OCI-LY7 (cell line): Measurements from ENCODE around the gene UPK3A. TPM values are rescaled to one million over a fixed set of nuclear protein-coding genes. Genes with fewer than 3 reads are reported as not detected.

ENCODE experiments used
- BruUV-seq: library from RNA; stranded (reverse); fragments of 400-500 nt; replicated peaks from 2 replicates; lab custom pipeline; 2021; lab: Mats Ljungman, UMichigan
- CTCF ChIA-PET: fragments of 300-600 bp; sonication (Branson Sonifier 250); formaldehyde crosslinking; loops from one replicate; lab custom pipeline; 2022; ENCODE audit warnings: antibody characterized with exemption; ENCODE audit not compliant: unreplicated experiment; lab: Charles Lee
- POLR2A ChIA-PET: fragments of 300-600 bp; sonication (Branson Sonifier 250); formaldehyde crosslinking; loops from one replicate; lab custom pipeline; 2022; ENCODE audit warnings: antibody characterized with exemption; lab: Charles Lee
- DNase-seq: peaks from one replicate; pipeline ENCODE4 v3.0.0-alpha.2; 2015; ENCODE audit warnings: low spot score
- H2AFZ ChIP-seq: fragments of 200-600 bp; sonication (generic), shearing (Covaris generic); 2 replicates; pipeline ENCODE4 v1.6.1; 2014; ENCODE audit warnings: mild to moderate bottlenecking, antibody characterized with exemption, low read length, moderate library complexity
- H3K27ac ChIP-seq: fragments of 200-600 bp; sonication (generic); 2 replicates; pipeline ENCODE4 v1.5.1; 2014; ENCODE audit warnings: mixed run types, low read depth, mild to moderate bottlenecking, moderate library complexity, low read length, inconsistent platforms; ENCODE audit not compliant: poor library complexity, severe bottlenecking
- H3K36me3 ChIP-seq: fragments of 200-600 bp; sonication (generic); 2 replicates; pipeline ENCODE4 v1.6.1; 2014; ENCODE audit warnings: mild to moderate bottlenecking, antibody characterized with exemption, low read length, moderate library complexity, mixed read lengths; ENCODE audit not compliant: insufficient read depth
- H3K4me1 ChIP-seq: fragments of 200-600 bp; sonication (generic); 2 replicates; pipeline ENCODE4 v1.5.1; 2014; ENCODE audit warnings: mild to moderate bottlenecking, low read length; ENCODE audit not compliant: insufficient read depth, poor library complexity, severe bottlenecking
- H3K4me2 ChIP-seq: fragments of 200-600 bp; sonication (generic); 2 replicates; pipeline ENCODE4 v1.6.1; 2014; ENCODE audit warnings: mild to moderate bottlenecking, low read length
- H3K4me3 ChIP-seq: fragments of 200-600 bp; sonication (generic); 2 replicates; pipeline ENCODE4 v1.5.1; 2014; ENCODE audit warnings: mild to moderate bottlenecking, low read depth, low read length; ENCODE audit not compliant: poor library complexity, severe bottlenecking
- H3K79me2 ChIP-seq: fragments of 200-600 bp; sonication (generic); 2 replicates; pipeline ENCODE4 v1.6.1; 2016; ENCODE audit warnings: low read depth, mild to moderate bottlenecking, low read length, moderate library complexity, mixed read lengths; ENCODE audit not compliant: insufficient read depth
- H3K9me2 ChIP-seq: fragments of 200-600 bp; sonication (generic); 2 replicates; pipeline ENCODE4 v1.6.1; 2016; ENCODE audit warnings: mild to moderate bottlenecking, low read length, mixed read lengths; ENCODE audit not compliant: insufficient read depth
- H3K9me3 ChIP-seq: fragments of 200-600 bp; sonication (generic); 2 replicates; pipeline ENCODE4 v1.6.1; 2014; ENCODE audit warnings: mild to moderate bottlenecking, mixed run types, low read length, mixed read lengths
- H4K20me1 ChIP-seq: fragments of 200-600 bp; sonication (generic); 2 replicates; pipeline ENCODE4 v1.6.1; 2014; ENCODE audit warnings: mild to moderate bottlenecking, antibody characterized with exemption, low read length, moderate library complexity, mixed read lengths; ENCODE audit not compliant: insufficient read depth
- CTCF ChIP-seq: fragments of 200-600 bp; sonication (generic); conservative IDR thresholded peaks from 2 replicates; pipeline ENCODE4 v1.5.1; 2014; ENCODE audit warnings: mild to moderate bottlenecking, antibody characterized with exemption, low read length, moderate library complexity, mixed read lengths
- EZH2phosphoT487 ChIP-seq: fragments of 200-600 bp; sonication (generic); IDR thresholded peaks from 2 replicates; pipeline ENCODE4 v1.6.1; 2018; ENCODE audit warnings: low read depth, borderline replicate concordance, mild to moderate bottlenecking, mixed run types, antibody characterized with exemption, low read length, moderate library complexity, mixed read lengths
- intact Hi-C: fragments of 100-400 bp; cut with micrococcal nuclease; formaldehyde crosslinking; loops from one replicate; pipeline ENCODE4 v1.10.0; 2022; ENCODE audit not compliant: unreplicated experiment
- total RNA-seq, 2 experiments: library from RNA; depleted of rRNA in 1 of 2; stranded (reverse); fragments of >200 nt in 1 of 2; shearing (Covaris generic) in 1 of 2; gene quantifications; 2 replicates each; pipeline ENCODE4 v1.2.3, GENCODE V29; 2014 to 2022

Gene UPK3A
- total RNA-seq, 2 experiments from 2014 or later = not detected

GRCh38 chr22:45248832-45249561 is 35.8 kb upstream of the UPK3A start:
- intact Hi-C loops = no loop called here
- Histone ChIP-seq H4K20me1 (no peaks in the 10 kb centered on the region), H3K9me2 (no peaks in the 10 kb centered on the region), H3K4me2 (peak overlapping the region; percentile 69), H3K4me1 (peaks cover 53% of the 10 kb centered on the region), H3K36me3 (no peaks in the 10 kb centered on the region), H3K79me2 (no peaks in the 10 kb centered on the region), H3K4me3 (peak overlapping the region; percentile 54), H2AFZ (peak overlapping the region; percentile 40; the same call in 1 of the 2 replicates), H3K27ac (peak overlapping the region; percentile 65), H3K9me3 (no peaks in the 10 kb centered on the region)
- peak; percentile 70 for DNase-seq
- CTCF ChIA-PET = no interaction called here
- POLR2A ChIA-PET = interaction anchor here (0.7 to 1.4 kb wide), 4 partner anchors 9 to 141 kb away, joined by 3 to 5 read pairs (median 4); no protein-coding TSS in a partner anchor
- TF ChIP-seq CTCF = no peak
- no peak for TF ChIP-seq EZH2phosphoT487
- BruUV-seq = no TSS peak

- Histone ChIP-seq H3K9me2 (no peaks in the 10 kb centered on the region), H3K4me1 (peaks cover 32% of the 10 kb centered on the region), H3K9me3 (no peaks in the 10 kb centered on the region), H3K4me3 (no peak overlapping the region), H3K27ac (no peak overlapping the region), H3K79me2 (no peaks in the 10 kb centered on the region), H3K4me2 (no peak overlapping the region), H2AFZ (no peak overlapping the region), H4K20me1 (no peaks in the 10 kb centered on the region), H3K36me3 (no peaks in the 10 kb centered on the region)
- ChIA-PET POLR2A (interaction anchor here (0.7 kb wide), 1 partner anchor 19 kb away, joined by 4 read pairs; no protein-coding TSS in a partner anchor), CTCF (no interaction called here)
- TF ChIP-seq EZH2phosphoT487 (no peak), CTCF (no peak)
- intact Hi-C loops = no loop called here
- DNase-seq = no peak
- no TSS peak for BruUV-seq
Observed at GRCh38 chr22:45251825-45252224, 32.9 kb upstream of the UPK3A start.
